ENCODE measurements around the gene CEP128.

CEP128 gene

DNA sequence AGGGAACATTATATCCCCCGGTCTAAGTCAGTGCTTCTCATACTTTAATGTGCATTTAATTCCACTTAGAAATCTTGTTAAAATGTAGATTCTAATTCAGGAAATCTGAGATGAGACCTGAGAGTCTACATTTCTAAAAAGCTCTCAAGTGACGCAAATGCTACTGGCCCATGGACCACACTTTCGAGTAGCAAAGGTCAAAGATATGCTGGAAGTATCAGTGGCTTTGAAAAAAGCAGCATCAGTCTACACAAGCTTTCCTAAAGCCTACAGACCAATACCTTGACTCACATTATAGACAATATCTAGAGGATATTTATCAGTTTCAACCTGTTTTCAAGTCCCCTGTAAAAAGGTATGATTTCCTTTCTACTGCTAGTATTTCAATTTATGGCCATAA lies 248.6 kb downstream of the CEP128 start:
- no peaks in the 10 kb centered on the region for H3K27me3 Mint-ChIP-seq
- no peaks in the 10 kb centered on the region for H3K4me1 Mint-ChIP-seq
- H3K36me3 Mint-ChIP-seq, result peaks cover 2% of the 10 kb centered on the region

DNA sequence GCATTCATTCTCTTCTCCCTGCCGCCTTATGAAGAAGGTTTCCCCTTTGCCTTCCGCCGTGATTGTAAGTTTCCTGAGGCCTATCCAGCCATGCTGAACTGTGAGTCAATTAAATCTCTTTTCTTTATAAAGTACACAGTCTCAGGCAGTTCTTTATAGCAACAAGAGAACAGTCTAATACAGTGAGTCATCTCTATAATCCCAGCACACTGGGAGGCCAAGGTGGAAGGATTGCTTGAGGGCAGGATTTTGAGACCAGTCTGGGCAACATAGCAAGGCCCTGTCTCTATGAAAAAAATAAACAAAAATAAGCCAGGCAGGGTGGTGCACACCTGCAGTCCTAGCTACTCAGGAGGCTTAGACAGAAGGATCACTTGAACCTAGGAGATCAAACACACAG lies 259.9 kb downstream of the CEP128 start:
- no peak overlapping the region for H3K27ac Mint-ChIP-seq
- no peaks in the 10 kb centered on the region for H3K27me3 Mint-ChIP-seq
- H3K9me3 Mint-ChIP-seq, result peaks cover 25% of the 10 kb centered on the region
- no peaks in the 10 kb centered on the region for H3K4me1 Mint-ChIP-seq
- DNase-seq (ENCODE audit: low spot score in 2 of 2) (no peak), ATAC-seq (ENCODE audit: low read depth) (no peak)
- no peak overlapping the region for H3K4me3 Mint-ChIP-seq
- H3K36me3 Mint-ChIP-seq, result peaks cover 10% of the 10 kb centered on the region

More for the DNA sequence above, 248.6 kb downstream of the CEP128 start:
- no peak overlapping the region for H3K4me3 Mint-ChIP-seq
- ATAC-seq (ENCODE audit: low read depth) (no peak), DNase-seq (ENCODE audit: low spot score in 2 of 2) (no peak)
- H3K9me3 Mint-ChIP-seq, result no peaks in the 10 kb centered on the region
- H3K27ac Mint-ChIP-seq, result no peak overlapping the region

DNA sequence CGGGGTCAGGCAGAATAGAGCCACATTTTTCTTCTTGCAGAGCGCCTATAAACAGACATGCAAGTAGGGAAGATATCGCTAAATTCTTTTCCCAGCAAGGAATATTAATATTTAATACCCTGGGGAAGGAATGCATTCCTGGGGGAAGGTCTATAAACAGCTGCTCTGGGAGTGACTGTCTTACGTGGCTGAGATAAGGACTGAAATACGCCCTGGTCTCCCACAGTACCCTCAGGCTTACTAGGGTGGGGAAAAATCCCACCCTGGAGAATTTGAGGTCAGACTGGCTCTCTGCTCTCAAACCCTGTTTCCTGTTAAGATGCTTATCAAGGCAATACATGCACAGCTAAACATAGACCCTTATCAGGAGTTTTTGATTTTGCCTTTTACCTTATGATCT lies 262.3 kb downstream of the CEP128 start:
- peaks cover 23% of the 10 kb centered on the region for H3K9me3 Mint-ChIP-seq
- H3K4me3 Mint-ChIP-seq, result no peak overlapping the region
- H3K27me3 Mint-ChIP-seq, result no peaks in the 10 kb centered on the region
- H3K4me1 Mint-ChIP-seq, result no peaks in the 10 kb centered on the region
- H3K27ac Mint-ChIP-seq, result no peak overlapping the region
- no peak for DNase-seq (ENCODE audit: low spot score in 2 of 2)
- no peak for ATAC-seq (ENCODE audit: low read depth)
- H3K36me3 Mint-ChIP-seq, result peaks cover 10% of the 10 kb centered on the region

DNA sequence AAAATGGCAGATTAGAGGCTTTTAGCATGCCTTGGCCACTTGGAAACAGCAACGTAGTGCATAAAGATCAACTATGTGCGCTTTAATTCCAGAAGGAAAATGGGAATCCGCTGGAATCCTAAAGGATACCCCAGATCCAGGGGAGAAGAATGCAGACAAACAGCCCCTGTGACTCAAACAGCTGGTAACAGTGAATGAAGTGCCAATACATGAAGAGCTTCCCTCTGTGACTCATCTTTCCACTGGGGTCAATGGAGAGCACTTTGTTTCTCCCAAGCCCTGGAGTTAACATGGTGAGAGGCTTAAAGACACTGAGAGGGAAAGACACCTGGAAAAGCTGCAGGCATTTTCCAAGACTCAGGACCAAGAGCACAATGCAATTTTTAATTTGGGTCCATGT lies 263.1 kb downstream of the CEP128 start:
- no peaks in the 10 kb centered on the region for H3K27me3 Mint-ChIP-seq
- H3K4me3 Mint-ChIP-seq, result no peak overlapping the region
- peaks cover 8% of the 10 kb centered on the region for H3K36me3 Mint-ChIP-seq
- no peak for ATAC-seq (ENCODE audit: low read depth)
- H3K9me3 Mint-ChIP-seq, result peaks cover 23% of the 10 kb centered on the region
- H3K27ac Mint-ChIP-seq, result no peak overlapping the region
- H3K4me1 Mint-ChIP-seq, result no peaks in the 10 kb centered on the region
- DNase-seq (ENCODE audit: low spot score in 2 of 2), result no peak

DNA sequence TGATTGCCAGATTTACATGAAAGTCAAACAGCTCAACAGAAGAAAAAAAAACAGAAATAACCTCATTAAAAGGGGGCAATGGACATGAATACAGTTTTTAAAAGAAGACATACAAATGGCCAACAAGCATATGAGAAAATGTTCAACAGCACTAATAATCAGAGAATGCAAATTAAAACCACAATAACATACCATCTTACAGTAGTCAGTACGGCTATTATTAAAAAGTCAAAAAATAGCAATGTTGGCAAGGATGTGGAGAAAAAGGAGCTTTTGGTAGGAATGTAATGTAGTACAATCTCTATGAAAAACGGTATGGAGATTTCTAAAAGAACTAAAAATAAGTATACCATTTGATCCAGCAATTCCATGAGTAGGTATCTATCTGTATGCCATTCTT lies 272.1 kb downstream of the CEP128 start:
- Mint-ChIP-seq H3K4me3 (no peak overlapping the region), H3K4me1 (no peaks in the 10 kb centered on the region), H3K9me3 (peaks cover 9% of the 10 kb centered on the region), H3K36me3 (peaks cover 4% of the 10 kb centered on the region), H3K27ac (no peak overlapping the region), H3K27me3 (no peaks in the 10 kb centered on the region)
- DNase-seq (ENCODE audit: low spot score in 2 of 2) (no peak), ATAC-seq (ENCODE audit: low read depth) (no peak)

DNA sequence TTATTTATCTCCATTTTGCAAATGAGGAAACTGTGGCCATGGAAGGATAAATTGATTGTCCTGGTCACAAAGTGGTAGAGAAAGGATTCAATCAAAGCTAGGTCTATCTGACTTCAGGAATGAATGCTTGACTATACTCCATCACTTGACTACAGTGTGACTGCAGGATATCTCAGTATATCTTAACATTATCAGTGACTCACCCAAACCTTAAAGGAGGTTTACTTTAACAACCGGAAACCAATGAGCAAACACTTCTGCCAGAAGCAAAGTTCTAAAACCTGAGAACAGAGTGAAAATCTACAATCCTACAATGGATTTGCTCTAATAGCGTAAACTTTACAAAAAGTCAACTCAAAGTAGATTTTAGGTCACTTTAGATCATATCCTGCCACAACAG lies 277.0 kb downstream of the CEP128 start:
- Mint-ChIP-seq H3K36me3 (peaks cover 4% of the 10 kb centered on the region), H3K4me3 (no peak overlapping the region), H3K9me3 (peaks cover 8% of the 10 kb centered on the region), H3K27me3 (no peaks in the 10 kb centered on the region), H3K27ac (no peak overlapping the region), H3K4me1 (no peaks in the 10 kb centered on the region)
- no peak for DNase-seq (ENCODE audit: low spot score in 2 of 2)
- no peak for ATAC-seq (ENCODE audit: low read depth)

DNA sequence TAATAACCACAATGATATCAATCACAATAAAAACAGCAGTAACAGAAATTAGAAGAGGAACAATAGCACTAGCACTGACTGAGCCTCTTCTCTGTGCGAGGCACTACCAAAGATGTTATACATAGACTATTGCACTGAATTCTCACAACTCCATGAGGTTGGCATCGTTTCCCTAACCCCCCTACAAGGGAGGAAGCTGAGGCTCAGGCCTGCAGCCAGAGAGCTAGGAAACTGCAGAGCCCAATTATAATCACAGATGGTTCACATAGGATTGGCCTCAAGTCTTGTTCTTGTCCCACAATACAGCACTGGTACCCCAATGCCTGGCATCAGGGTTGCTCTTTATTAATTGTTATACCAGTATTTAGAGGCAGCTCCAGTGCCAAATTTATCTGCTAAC lies 278.0 kb downstream of the CEP128 start:
- H3K4me3 Mint-ChIP-seq, result no peak overlapping the region
- H3K9me3 Mint-ChIP-seq, result peaks cover 3% of the 10 kb centered on the region
- H3K4me1 Mint-ChIP-seq, result no peaks in the 10 kb centered on the region

DNA sequence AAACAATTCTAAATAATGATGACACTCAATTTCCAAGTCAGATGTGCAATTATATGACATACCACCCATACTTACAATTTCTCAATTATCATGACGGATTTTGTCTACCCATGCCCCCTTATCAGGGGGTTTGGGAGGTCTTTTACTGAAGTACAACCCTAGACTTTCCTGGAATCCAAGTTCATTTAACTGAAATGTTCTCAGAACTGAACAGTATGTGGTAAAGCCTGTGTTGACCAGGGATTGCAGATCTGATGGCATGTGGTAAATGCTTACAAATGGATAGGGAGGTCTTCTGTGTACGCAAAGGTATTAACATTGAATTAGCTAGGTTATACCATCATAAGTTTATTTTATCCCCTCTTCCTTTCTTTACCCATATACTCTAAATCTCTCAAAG lies 281.8 kb downstream of the CEP128 start:
- Mint-ChIP-seq H3K36me3 (no peaks in the 10 kb centered on the region), H3K27ac (no peak overlapping the region), H3K4me1 (no peaks in the 10 kb centered on the region), H3K4me3 (no peak overlapping the region), H3K27me3 (no peaks in the 10 kb centered on the region), H3K9me3 (no peaks in the 10 kb centered on the region)
- no peak for ATAC-seq (ENCODE audit: low read depth)
- DNase-seq (ENCODE audit: low spot score in 2 of 2), result no peak

More for the DNA sequence above, 278.0 kb downstream of the CEP128 start:
- Mint-ChIP-seq H3K27me3 (no peaks in the 10 kb centered on the region), H3K36me3 (peaks cover 4% of the 10 kb centered on the region), H3K27ac (no peak overlapping the region)
- no peak for ATAC-seq (ENCODE audit: low read depth)
- no peak for DNase-seq (ENCODE audit: low spot score in 2 of 2)

DNA sequence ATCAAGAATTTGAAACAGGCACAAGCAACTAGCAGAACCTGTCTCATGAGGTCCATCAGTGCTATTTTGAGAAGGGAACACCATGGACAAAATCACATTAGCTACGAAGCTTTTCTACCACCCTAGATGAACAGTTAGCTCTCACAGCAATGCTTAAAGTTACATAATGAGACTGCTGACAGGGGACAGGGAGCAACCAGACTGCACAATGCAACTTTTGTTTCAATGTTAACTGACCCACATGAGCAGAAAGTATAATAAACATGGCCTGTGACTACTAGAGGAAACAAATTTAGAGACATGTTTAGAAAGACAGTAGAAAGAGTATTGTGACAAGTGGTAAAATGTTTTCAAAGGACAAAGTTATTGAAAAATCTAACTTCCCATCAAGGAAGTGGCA lies 282.8 kb downstream of the CEP128 start:
- H3K27me3 Mint-ChIP-seq, result no peaks in the 10 kb centered on the region

DNA sequence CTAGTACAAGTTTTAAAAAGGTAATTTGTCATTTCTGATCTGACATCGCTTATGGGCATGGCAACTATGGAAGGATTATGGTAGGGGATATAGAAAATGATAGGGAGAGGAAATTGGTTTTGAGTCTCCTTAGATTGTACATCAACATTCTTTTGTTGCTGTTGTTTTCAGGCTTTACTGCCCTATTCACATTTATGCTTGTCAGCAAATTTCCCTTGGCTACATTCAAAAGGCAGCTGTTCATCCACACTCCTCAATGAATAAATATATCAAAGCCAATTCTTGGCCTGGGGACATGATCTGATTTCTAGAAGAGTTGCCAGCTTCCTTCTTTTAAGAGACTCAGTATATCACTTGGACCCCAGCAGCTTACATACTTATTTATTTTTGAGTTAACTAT lies 283.4 kb downstream of the CEP128 start:
- H3K36me3 Mint-ChIP-seq, result no peaks in the 10 kb centered on the region
- H3K27ac Mint-ChIP-seq, result no peak overlapping the region
- H3K4me3 Mint-ChIP-seq, result no peak overlapping the region
- no peaks in the 10 kb centered on the region for H3K27me3 Mint-ChIP-seq
- no peaks in the 10 kb centered on the region for H3K9me3 Mint-ChIP-seq
- ATAC-seq (ENCODE audit: low read depth) (no peak), DNase-seq (ENCODE audit: low spot score in 2 of 2) (no peak)
- no peaks in the 10 kb centered on the region for H3K4me1 Mint-ChIP-seq

More for the DNA sequence above, 282.8 kb downstream of the CEP128 start:
- ATAC-seq (ENCODE audit: low read depth) (no peak), DNase-seq (ENCODE audit: low spot score in 2 of 2) (no peak)
- H3K36me3 Mint-ChIP-seq, result no peaks in the 10 kb centered on the region
- H3K4me3 Mint-ChIP-seq, result no peak overlapping the region
- H3K27ac Mint-ChIP-seq, result no peak overlapping the region
- no peaks in the 10 kb centered on the region for H3K4me1 Mint-ChIP-seq
- no peaks in the 10 kb centered on the region for H3K9me3 Mint-ChIP-seq

DNA sequence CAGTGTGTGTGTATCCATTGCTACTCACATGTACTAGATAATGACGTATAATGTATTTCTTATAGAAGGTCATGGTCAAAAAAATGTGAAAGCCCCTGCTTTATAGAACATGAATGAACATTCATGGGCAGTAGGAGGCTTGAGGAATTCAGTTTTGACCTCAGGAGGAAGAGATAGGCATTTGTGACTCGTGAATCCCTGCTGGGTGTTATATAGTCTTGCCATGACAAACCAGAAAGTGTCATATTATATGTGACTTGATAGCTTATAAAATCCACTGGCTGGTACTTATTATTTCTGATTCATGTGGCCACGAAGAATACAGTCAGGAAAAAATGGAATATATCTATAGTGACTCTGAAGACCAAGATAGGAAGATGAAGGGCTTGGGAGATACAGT lies 287.6 kb downstream of the CEP128 start:
- peaks cover 5% of the 10 kb centered on the region for H3K36me3 Mint-ChIP-seq
- H3K27ac Mint-ChIP-seq, result no peak overlapping the region
- no peak overlapping the region for H3K4me3 Mint-ChIP-seq
- H3K4me1 Mint-ChIP-seq, result no peaks in the 10 kb centered on the region
- ATAC-seq (ENCODE audit: low read depth) (no peak), DNase-seq (ENCODE audit: low spot score in 2 of 2) (no peak)
- no peaks in the 10 kb centered on the region for H3K27me3 Mint-ChIP-seq
- peaks cover 11% of the 10 kb centered on the region for H3K9me3 Mint-ChIP-seq

DNA sequence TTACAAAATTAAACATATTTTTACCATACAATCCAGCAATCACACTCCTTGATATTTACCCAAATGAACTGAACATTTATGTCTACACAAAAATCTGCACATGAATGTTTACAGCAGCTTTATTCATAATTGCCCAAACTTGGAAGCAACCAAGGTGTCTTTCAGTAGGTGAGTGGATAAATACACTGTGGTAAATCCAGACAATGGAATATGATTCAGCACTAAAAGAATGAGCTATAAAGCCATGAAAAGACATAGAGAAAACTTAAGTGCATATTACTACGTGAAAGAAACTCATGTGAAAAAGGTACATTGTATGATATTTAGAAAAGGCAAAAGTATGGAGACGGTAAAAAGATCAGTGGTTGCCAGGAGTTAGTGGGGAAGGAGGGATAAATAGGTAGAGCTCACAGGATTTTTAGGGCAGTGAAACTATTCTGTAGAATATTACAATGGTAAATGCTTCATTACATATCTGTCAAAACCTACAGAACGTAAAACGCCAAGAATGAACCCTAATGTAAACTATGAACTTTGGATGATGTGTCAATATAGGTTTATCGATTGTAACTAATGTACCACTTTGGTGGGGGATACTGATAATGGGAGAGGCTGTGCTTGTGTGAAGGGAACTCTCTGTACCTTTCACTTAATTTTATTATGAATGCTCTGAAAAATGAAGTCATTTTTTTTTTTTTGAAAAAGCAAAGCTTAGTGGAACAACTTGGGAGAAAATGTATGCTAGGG lies 295.7 kb downstream of the CEP128 start:
- Mint-ChIP-seq H3K4me1 (peaks cover 3% of the 10 kb centered on the region), H3K36me3 (peaks cover 4% of the 10 kb centered on the region), H3K27me3 (no peaks in the 10 kb centered on the region), H3K4me3 (no peak overlapping the region), H3K27ac (no peak overlapping the region), H3K9me3 (peaks cover 2% of the 10 kb centered on the region)
- ATAC-seq (ENCODE audit: low read depth) (no peak), DNase-seq (ENCODE audit: low spot score in 2 of 2) (no peak)

DNA sequence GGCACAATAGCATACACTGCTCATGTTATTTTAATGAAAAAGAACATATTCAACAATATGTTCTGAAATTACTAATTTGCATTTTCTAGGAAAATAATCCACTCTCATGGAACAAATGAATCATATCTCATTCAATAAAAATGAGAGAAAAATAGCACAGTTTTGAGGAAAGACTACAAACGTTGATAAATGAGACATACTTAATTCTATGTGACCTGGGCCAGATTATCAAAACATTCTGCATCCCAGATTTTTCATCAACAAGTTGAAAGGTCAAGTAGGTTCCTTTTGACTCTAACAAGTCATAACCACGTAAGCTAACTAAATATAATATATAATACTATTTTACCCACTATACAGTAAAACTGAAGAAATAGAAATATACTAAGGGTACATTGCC lies 296.7 kb downstream of the CEP128 start:
- Mint-ChIP-seq H3K9me3 (peaks cover 2% of the 10 kb centered on the region), H3K4me1 (peaks cover 3% of the 10 kb centered on the region), H3K27ac (no peak overlapping the region), H3K36me3 (peaks cover 4% of the 10 kb centered on the region), H3K4me3 (no peak overlapping the region), H3K27me3 (no peaks in the 10 kb centered on the region)
- ATAC-seq (ENCODE audit: low read depth) (no peak), DNase-seq (ENCODE audit: low spot score in 2 of 2) (no peak)

DNA sequence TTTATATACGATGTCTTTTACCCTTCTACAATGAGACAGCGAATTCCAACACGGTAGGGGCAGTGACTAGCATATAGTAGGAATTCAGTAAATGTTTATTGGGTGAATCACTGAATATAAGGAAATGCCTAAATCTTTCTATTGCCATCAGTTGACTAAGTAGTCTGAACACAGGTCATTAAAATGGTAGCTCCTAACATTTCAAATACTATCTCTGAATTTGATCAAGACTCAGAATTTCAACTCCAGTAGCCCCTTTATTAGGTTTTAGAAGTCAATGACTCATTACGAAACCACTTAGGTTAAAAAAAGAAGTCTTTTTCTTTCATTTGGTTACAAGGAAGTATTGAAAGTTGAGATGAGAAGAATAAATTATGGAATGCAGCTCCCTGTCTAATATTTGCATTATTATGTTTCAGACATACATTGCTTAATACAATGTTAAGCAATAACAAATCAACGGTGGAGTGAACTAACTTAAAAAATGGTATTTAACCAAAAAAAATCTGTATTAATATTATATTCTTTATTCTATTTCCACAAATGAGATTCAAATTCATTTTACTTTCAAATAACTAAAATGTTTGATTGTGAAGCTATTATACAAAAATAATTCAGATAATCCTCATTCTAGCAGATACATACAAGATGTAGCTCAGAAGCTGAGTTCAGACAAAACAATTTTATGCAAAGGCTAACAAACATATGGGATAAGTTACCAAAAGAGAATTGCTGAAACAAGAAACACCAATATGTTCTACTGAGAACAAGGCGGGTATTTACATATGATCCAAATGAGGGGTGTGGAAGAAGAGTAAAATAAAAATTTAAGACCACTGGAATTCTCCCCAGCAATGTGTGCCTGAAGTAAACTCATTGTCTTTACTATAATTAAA lies 302.7 kb downstream of the CEP128 start:
- ATAC-seq (ENCODE audit: low read depth) (no peak), DNase-seq (ENCODE audit: low spot score in 2 of 2) (no peak)
- Mint-ChIP-seq H3K4me1 (peaks cover 2% of the 10 kb centered on the region), H3K27me3 (no peaks in the 10 kb centered on the region), H3K36me3 (peaks cover 4% of the 10 kb centered on the region), H3K9me3 (no peaks in the 10 kb centered on the region), H3K27ac (no peak overlapping the region), H3K4me3 (no peak overlapping the region)

Measured in memory B cell (primary cell).